Body of pancreas (tissue), 4 donors: ENCODE data around the gene TMEM82.

ENCODE experiments used
- POLR2A ChIP-seq, 3 donors: fragments of 450-650 bp; IDR thresholded peaks; one replicate each; pipeline ENCODE4 v1.6.1; 2016; ENCODE audit warnings: antibody characterized with exemption in 3 of 3, mild to moderate bottlenecking in 2 of 3
- TF ChIP-seq, protein P1 (sequence below), 7 experiments: fragments of 450-650 bp in 4 of 7; fragments of 200-600 bp in 3 of 7; sonication (generic) in 3 of 7; IDR thresholded peaks; one replicate each; pipeline ENCODE4 v1.5.1; 2016 to 2019; ENCODE audit warnings: antibody characterized with exemption in 7 of 7

DNA sequence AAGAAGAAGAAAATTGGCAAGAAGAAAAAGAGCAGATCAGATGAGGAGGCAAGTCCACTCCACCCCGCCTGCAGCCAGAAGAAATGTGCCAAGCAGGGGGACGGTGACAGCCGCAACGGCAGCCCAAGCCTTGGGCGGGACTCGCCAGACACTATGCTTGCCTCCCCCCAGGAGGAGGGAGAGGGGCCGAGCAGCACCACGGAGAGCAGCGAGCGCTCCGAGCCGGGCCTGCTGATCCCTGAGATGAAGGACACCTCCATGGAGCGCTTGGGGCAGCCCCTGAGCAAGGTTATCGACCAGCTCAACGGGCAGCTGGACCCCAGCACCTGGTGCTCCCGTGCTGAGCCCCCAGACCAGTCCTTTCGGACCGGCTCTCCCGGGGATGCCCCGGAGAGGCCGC is 15.3 kb upstream of the TMEM82 start:
- TF ChIP-seq, protein P1, sequence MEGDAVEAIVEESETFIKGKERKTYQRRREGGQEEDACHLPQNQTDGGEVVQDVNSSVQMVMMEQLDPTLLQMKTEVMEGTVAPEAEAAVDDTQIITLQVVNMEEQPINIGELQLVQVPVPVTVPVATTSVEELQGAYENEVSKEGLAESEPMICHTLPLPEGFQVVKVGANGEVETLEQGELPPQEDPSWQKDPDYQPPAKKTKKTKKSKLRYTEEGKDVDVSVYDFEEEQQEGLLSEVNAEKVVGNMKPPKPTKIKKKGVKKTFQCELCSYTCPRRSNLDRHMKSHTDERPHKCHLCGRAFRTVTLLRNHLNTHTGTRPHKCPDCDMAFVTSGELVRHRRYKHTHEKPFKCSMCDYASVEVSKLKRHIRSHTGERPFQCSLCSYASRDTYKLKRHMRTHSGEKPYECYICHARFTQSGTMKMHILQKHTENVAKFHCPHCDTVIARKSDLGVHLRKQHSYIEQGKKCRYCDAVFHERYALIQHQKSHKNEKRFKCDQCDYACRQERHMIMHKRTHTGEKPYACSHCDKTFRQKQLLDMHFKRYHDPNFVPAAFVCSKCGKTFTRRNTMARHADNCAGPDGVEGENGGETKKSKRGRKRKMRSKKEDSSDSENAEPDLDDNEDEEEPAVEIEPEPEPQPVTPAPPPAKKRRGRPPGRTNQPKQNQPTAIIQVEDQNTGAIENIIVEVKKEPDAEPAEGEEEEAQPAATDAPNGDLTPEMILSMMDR (IDR thresholded peaks at IDR 0.05): no peak
- TF ChIP-seq POLR2A (IDR thresholded peaks at IDR 0.05): no peak
